HUDEP-2 (cell line): Measurements from ENCODE around the gene TENT5A.

Experiments
- DNase-seq, 76 experiments: peaks; one replicate each; lab custom pipeline; 2025; ENCODE audit not compliant: unreplicated experiment in 76 of 76; lab: John Stamatoyannopoulos, UW

Gene TENT5A

DNA sequence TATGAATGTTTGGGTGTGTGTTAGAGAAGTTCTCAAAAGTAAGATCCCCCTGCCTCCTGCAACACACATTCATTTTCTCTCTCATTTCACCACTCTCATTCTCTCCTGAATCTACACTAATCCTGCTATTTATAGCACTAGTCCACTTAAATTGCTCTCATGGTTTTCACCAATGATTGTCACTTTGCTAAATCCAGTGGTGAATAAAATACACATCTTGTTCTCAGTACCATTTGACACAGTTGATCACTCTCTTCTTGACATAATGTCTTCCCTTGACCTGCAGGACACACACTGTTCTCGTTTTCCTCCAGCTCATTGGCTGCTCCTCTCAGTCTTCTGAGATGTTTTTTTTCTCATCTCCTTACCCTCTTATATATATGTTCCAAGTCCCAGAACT is 32.1 kb downstream of the TENT5A start:
- DNase-seq = no peak

DNA sequence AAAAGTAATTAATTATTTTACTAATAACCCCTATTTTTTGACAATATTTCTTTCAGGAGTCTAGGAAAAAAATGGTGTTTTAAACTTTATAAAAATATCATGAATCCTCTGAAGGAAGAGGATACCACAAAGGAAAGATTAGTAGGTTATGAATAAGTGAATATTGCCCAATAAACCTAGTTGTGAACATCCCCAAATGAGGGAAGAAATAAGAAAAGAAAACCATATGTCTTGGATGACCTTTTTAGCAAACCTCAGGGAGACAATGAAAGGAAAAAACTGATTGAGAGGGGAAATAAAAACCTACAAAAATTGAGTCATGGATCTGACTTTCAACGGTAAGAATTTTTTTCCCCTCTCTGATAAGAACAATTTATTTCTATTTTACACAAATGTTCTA is 34.4 kb downstream of the TENT5A start:
- DNase-seq = no peak

GRCh38 chr6:81714684-81715083 is 37.8 kb downstream of the TENT5A start:
- no peak for DNase-seq

DNA sequence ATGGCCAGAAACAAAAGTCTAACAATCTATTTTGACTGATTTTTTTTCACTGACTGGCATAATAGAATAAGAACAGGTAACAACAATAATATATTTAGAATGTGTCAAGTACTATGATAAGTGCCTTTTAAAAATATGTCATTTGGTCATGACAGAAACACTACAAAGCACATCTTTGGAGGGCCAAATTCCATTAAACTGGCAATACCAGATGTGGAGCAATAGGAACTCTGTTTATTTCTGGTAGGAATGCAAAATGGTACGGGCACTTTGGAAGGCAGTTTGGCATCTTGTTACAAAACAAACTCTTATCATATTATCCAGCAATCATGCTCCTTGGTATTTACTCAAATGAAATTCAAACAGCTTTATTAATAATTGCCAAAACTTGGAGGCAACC is 39.3 kb downstream of the TENT5A start:
- DNase-seq = no peak

DNA sequence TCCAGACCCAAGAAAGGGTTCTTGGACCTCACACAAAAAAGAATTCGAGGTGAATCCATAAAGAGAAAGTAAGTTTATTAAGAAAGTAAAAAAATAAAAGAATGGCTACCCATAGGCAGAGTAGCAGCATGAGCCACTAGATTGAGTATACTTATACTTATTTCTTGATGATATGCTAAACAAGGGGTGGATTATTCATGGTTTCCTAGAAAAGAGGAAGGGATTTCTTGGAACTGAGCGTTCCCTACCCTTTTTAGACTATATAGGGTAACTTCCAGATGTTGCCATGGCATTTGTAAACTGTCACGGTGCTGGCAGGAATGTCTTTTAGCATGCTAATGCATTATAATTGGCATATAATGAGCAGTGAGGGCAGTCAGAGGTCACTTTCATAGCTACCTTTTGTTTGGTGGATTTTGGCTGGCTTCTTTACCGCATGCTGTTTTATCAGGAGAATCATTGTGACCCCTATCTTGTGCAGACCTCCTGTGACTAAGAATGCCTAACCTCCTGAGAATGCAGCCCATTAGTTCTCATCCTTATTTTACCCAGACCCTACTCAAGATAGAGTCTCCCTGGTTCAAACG is 44.3 kb downstream of the TENT5A start:
- DNase-seq = no peak

DNA sequence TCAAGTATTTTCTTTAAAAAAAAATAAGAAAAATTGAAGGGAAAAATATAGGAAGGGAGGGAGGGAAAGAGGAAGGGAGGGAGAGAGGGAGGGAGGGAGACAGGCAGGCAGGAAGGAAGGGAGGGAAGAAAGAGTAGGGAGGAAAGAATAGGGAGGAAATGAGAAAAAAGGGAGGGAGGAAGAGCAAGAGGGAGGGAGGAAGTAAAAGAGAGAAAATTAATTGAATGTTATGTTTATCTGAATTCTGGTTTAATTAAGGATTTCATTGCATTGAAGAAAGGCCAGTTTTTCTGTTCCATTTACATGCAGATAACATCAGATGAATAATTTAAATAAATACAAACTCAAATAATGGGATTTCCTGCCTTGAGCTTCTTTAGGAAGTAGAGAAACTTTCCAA is 47.8 kb downstream of the TENT5A start:
- no peak for DNase-seq

GRCh38 chr6:81700414-81700813 is 52.1 kb downstream of the TENT5A start:
- DNase-seq = no peak

DNA sequence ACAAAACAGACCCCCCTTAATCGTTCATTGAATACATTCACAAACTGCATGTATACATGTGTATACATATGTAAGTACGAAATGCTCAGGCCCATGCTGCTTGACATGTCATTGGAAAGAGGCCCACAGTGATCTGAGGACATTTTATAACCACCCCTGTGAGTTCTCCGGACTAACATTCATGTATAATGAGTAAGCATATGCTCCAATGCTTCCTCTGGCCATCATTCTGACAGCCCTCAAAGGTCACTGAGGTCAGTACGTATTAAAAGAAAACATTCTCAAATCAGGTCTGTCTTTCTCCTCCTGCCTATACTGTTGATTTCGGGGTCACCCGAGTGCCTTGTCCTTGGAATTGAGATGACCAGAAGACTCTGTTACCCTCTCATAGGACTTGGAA is 54.9 kb downstream of the TENT5A start:
- DNase-seq = no peak

- DNase-seq = no peak
Observed at GRCh38 chr6:81696524-81696923, 56.0 kb downstream of the TENT5A start.
